GM06990 (cell line): ENCODE results near the gene SCN2A.
A peak's percentile ranks its signal among the peaks of the same experiment; 100 is the strongest.

Experiments
- DNase-seq: peaks from one replicate; pipeline ENCODE4 v3.0.0-alpha.2; 2011; ENCODE audit not compliant: insufficient read length; ENCODE audit errors: extremely low read depth
- H3K27me3 ChIP-seq: replicated peaks from 2 replicates; pipeline ENCODE4 v1.6.0; 2011; ENCODE audit warnings: low read length; ENCODE audit not compliant: control insufficient read depth, insufficient read depth
- H3K36me3 ChIP-seq: 2 replicates; pipeline ENCODE4 v1.5.1; 2011; ENCODE audit warnings: low read length; ENCODE audit not compliant: control insufficient read depth, insufficient read depth
- H3K4me3 ChIP-seq: replicated peaks from 2 replicates; pipeline ENCODE4 v1.5.1; 2011; ENCODE audit warnings: low read depth, mild to moderate bottlenecking, control low read depth, low read length
- TF ChIP-seq, protein P1 (sequence below): IDR thresholded peaks from 2 replicates; pipeline ENCODE4 v1.5.1; 2011; ENCODE audit warnings: low read length, control low read depth, mild to moderate bottlenecking, inconsistent platforms; ENCODE audit not compliant: insufficient read depth, poor library complexity, severe bottlenecking

The SCN2A gene

DNA sequence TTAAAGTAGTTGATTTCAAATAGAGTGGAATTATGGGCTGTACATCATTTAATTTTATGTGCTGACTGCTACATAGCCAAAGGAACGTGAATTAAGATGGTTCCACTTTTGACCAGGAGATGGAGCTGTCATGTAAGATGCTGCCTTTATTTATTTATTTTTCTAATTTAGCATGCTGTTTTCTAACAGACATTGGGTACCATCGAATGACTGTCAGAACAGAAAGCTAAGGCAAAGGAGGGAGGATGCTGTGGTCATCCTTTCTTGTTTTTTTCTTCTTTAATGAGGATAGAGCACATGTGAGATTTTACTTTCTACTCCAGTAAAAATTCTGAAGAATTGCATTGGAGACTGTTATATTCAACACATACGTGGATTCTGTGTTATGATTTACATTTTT is at the start of gene SCN2A:
SCN2A (plus strand) TSS at position 185 of the 400 bp plus-strand sequence. CDS start 56,410 bp downstream, outside the sequence.
- Histone ChIP-seq H3K36me3 (no peaks in the 10 kb centered on the region), H3K4me3 (no peak within 1 kb of the TSS), H3K27me3 (no peaks in the 10 kb centered on the region)
- peak; percentile 20 for DNase-seq
- TF ChIP-seq, protein P1, sequence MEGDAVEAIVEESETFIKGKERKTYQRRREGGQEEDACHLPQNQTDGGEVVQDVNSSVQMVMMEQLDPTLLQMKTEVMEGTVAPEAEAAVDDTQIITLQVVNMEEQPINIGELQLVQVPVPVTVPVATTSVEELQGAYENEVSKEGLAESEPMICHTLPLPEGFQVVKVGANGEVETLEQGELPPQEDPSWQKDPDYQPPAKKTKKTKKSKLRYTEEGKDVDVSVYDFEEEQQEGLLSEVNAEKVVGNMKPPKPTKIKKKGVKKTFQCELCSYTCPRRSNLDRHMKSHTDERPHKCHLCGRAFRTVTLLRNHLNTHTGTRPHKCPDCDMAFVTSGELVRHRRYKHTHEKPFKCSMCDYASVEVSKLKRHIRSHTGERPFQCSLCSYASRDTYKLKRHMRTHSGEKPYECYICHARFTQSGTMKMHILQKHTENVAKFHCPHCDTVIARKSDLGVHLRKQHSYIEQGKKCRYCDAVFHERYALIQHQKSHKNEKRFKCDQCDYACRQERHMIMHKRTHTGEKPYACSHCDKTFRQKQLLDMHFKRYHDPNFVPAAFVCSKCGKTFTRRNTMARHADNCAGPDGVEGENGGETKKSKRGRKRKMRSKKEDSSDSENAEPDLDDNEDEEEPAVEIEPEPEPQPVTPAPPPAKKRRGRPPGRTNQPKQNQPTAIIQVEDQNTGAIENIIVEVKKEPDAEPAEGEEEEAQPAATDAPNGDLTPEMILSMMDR, result peak; percentile 62

DNA sequence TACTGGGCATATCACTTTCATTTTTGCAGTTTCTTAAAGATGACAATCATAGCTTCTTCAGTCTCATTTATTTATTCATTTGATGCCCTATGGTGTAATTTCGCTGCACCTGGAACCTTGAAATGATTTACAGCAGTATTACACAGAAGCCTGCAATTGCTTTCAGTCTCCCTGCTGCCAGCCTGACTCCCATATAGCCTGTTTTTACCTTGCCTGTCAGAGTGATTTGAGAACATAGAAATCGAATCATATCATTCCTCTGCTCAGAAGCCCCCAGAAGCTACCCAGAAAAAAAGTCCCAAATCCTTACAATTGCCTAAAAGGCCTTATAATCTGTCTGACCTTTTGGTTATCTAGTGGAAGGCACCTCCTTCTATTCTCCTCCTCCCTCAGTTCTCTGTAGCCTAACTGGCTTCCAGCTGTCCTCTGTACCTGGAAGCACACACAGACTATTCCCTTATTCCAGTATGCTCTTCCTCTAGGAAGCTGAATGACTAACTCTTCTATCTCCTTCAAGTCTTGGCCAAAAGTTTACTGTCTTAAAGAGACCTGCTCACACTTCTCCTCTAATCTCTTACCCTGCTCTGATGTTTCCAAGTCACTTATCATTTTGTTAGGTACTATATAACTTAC is 48.0 kb upstream of the SCN2A start:
- H3K4me3 ChIP-seq, result no peak overlapping the region
- peaks cover 3% of the 10 kb centered on the region; the same call in 1 of the 2 replicates for H3K27me3 ChIP-seq
- DNase-seq, result no peak
- TF ChIP-seq, protein P1, result no peak
- no peaks in the 10 kb centered on the region for H3K36me3 ChIP-seq

DNA sequence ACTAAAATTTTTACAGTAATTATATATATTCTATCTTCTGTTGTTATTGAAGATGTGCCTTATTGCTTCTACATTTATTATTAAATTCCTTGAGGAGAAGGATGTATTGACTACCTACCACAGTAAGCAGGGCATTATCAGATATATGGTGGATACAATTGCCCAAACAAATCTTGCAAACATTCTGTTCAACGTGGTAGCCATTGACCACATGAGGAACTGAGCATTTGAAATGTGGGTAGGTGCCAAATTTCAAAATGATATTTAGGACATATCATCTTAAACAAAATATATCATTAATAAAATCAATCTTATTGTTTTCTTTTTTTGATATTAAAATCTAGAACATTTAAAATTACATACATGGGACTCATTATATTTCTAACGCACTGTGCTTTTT is 46.5 kb upstream of the SCN2A start:
- TF ChIP-seq, protein P1, result no peak
- DNase-seq, result no peak

DNA sequence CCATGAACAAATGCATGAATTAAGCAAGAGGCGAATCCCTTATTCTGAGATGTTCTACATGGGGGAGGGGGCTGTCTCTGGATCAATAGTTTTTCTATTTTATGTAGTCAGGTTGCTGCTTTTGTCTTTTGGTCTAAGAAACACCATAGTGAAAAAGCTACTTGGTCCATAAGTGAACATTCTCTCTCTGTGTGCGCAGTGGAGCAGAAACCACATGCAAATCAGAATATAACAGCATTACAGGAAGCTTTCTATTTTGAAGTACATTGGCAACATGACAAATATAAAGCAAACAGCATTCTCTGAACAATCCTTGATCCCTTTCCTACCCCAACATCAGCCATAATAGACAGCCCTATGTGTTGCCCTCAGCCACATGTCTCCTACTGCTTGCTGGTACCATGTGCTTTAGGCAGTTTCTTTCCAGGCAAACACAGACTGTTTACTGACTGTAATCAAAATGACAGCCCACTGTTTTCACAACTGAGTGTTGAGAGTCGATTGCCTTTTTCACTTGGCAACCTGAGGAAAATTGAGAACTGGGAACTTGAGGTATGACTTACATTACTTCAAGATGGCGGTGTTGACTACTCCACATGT is 45.9 kb upstream of the SCN2A start:
- TF ChIP-seq, protein P1, result no peak
- Histone ChIP-seq H3K27me3 (no peaks in the 10 kb centered on the region), H3K4me3 (no peak overlapping the region), H3K36me3 (no peaks in the 10 kb centered on the region)
- DNase-seq, result peak; percentile 34

More for the DNA sequence above, 46.5 kb upstream of the SCN2A start:
- H3K27me3 ChIP-seq, result no peaks in the 10 kb centered on the region
- H3K4me3 ChIP-seq, result no peak overlapping the region
- no peaks in the 10 kb centered on the region for H3K36me3 ChIP-seq

DNA sequence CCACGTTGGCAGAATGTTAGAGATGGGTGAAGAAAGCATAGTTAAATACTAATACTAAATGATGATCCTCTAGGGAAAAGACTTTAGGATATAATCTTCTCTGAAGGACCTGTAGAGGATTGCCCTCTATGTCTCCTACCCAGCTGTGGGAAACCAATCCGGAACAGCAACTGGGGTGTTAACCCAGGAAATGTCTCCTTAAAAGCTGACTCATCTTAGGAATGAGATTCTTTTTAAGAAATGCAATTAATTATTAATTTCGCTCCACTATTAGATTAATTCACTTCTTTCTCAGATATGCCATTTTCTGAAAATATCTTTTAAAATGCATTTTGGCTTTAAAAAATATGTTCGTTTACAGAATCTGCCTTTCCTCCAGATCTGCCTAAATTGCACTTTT is 42.8 kb upstream of the SCN2A start:
- no peaks in the 10 kb centered on the region for H3K36me3 ChIP-seq
- H3K27me3 ChIP-seq, result no peaks in the 10 kb centered on the region
- H3K4me3 ChIP-seq, result no peak overlapping the region
- TF ChIP-seq, protein P1, result no peak
- DNase-seq, result no peak
